ENCODE results near the gene SMIM14.
"Not testable (repeated sequence)": the region's sequence is repeated elsewhere in the genome, so short reads cannot be mapped to it uniquely, and the experiment has no call there.

Gene SMIM14

GRCh38 chr4:39638354-39639239, at the start of gene SMIM14:
TSS of gene SMIM14 (minus strand) at chr4:39638865. CDS start at chr4:39605145, 33,720 bp downstream.
- DNase-seq, result peak; percentile 80

- DNase-seq, result no peak
Observed at GRCh38 chr4:39687014-39687413, 48.3 kb upstream of the SMIM14 start.

GRCh38 chr4:39685990-39686389, 47.3 kb upstream of the SMIM14 start:
- no peak for DNase-seq

GRCh38 chr4:39682138-39682537, 43.5 kb upstream of the SMIM14 start:
- DNase-seq, result no peak

- not testable (repeated sequence) for DNase-seq
Observed at GRCh38 chr4:39681003-39681402, 42.3 kb upstream of the SMIM14 start.

- DNase-seq, result not testable (repeated sequence)
Observed at GRCh38 chr4:39675681-39676080, 37.0 kb upstream of the SMIM14 start.

GRCh38 chr4:39670296-39670695, 31.6 kb upstream of the SMIM14 start:
- not testable (repeated sequence) for DNase-seq

GRCh38 chr4:39668887-39669286, 30.2 kb upstream of the SMIM14 start:
- no peak for DNase-seq

- DNase-seq, result no peak
Observed at GRCh38 chr4:39667706-39668105, 29.0 kb upstream of the SMIM14 start.

- DNase-seq, result no peak
Observed at GRCh38 chr4:39664828-39665731, 26.4 kb upstream of the SMIM14 start.

GRCh38 chr4:39662683-39663082, 24.0 kb upstream of the SMIM14 start:
- DNase-seq, result no peak

GRCh38 chr4:39660757-39661156, 22.1 kb upstream of the SMIM14 start:
- no peak for DNase-seq

GRCh38 chr4:39660045-39660444, 21.4 kb upstream of the SMIM14 start:
- DNase-seq, result no peak

GRCh38 chr4:39658756-39659155, 20.1 kb upstream of the SMIM14 start:
- no peak for DNase-seq

GRCh38 chr4:39657465-39657864, 18.8 kb upstream of the SMIM14 start:
- DNase-seq, result no peak

GRCh38 chr4:39656638-39657037, 18.0 kb upstream of the SMIM14 start:
- not testable (repeated sequence) for DNase-seq

- DNase-seq, result no peak
Observed at GRCh38 chr4:39655876-39656275, 17.2 kb upstream of the SMIM14 start.

GRCh38 chr4:39655211-39655610, 16.5 kb upstream of the SMIM14 start:
- no peak for DNase-seq

GRCh38 chr4:39651586-39651985, 12.9 kb upstream of the SMIM14 start:
- DNase-seq, result not testable (repeated sequence)

- DNase-seq, result no peak
Observed at GRCh38 chr4:39649639-39650265, 11.1 kb upstream of the SMIM14 start.

GRCh38 chr4:39648827-39649558, 10.3 kb upstream of the SMIM14 start:
- DNase-seq, result no peak

GRCh38 chr4:39648213-39648612, 9.5 kb upstream of the SMIM14 start:
- no peak for DNase-seq

Data from 8988T (cell line).